GM21526 (cell line): ENCODE data around the gene KRT37.

ENCODE experiments used
- ATAC-seq: cut with Tn5 transposase; IDR thresholded peaks from one replicate; pipeline ENCODE4 v1.9.1; 2021; ENCODE audit warnings: moderate library complexity; ENCODE audit not compliant: unreplicated experiment, low FRiP score

KRT37 gene

DNA sequence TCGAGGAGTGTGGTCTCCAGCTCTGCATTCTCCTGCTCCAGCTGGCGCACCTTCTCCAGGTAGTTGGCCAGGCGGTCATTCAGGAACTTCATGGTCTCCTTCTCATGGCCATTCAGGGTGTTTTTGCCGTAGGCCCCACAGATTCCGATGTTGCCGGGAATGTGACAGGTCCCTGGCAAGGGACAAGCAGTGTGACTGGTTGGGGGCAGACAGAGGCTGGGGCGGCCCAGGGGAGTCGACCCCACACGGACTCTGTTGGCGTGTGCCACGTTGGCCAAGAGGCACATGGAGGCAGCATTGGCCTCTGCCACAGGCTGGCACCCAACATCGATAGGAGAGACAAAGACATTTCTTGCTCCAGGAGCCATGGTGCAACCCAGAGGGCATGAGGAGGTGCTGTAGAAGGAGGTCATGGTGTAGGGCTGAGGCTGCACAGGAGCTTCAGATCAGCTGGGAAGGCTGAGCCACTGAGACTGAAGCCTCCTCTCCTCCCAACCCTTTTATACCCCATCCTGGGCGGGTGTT lies at the start of gene KRT37:
Gene KRT37 (minus strand): TSS at position 475 of the 525 bp plus-strand sequence. CDS start 62 bp downstream, at position 413.
- ATAC-seq, result no peak

DNA sequence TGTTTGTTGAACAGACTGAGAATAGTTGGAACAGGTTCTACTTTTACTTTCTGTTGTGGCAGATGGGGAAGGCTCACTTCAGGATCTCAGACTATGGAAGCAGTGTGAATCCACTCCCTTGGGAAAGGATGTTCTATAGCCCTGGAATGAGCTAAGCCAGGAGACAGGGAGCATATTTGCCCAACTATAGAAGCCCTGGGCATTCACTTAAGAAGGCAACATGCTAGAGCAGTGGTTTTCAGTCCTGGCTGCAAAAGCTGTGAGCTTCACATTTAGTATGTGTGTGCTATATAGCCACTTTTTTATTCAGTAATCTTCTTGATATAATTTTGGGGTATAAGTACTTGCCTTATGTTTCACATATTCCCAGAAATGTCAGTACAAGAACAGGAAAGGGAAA lies 44.0 kb upstream of the KRT37 start:
- ATAC-seq, result no peak

DNA sequence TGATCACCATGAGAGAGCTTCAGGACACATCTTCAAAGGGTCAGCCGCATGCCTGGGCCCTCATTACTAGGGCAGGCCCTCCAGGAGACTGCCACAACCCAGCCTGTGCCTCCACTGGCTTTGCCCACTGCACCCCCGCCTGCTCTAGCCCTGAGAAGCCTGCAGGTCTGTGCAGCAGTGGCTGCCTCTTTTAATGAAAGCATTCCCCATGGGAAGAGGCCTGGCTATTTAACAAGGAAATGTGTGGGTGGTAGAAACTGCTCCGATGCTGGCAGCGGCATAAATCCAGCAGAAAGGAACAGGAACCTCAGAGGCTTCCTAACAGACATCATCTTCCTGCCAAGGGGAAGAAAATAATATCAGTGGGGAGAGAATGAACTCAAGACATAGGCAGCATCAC lies 43.2 kb upstream of the KRT37 start:
- ATAC-seq, result no peak

DNA sequence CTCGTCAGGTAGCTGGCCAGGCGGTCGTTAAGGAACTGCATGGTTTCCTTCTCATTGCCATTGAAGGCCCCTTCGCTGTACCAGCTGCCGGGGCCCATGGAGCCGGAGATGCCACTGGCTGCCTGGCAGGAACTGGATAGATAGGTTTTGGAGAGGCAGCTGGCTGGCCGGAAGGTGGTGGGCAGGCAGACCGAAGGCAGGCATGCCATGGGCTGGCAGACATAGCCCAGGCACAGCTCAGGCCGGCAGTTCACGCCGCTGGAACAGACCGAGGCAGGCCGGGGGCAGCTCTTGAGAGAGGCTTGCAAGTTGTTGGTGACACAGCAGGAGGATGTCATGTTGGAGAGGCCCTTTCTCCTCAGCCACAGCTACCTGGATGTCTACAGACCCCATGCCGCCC lies 42.6 kb upstream of the KRT37 start, which contains the start of gene KRT32:
Gene KRT32 (minus strand): TSS at position 399 of the 400 bp plus-strand sequence. CDS start 61 bp downstream, at position 338.
- no peak for ATAC-seq

DNA sequence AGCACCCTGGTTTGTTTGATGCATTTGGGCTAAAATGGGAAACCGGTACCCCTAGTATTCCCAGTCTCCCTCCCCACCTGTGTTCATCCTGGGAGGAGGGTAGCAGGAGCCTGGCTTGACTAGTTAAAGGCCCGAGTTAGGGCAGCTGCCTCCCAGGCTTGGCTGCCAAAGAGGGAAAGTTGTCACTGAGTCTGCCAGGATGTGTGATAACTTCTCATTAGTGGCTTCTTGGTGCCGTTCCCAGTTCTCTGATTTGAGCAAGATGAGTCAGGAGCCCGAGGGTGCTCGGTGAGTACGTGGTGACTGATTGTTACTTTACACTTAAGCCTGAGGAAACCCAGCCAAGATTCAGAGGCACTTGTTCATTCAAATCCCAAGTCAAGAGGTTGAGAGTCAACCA lies 40.3 kb upstream of the KRT37 start:
- no peak for ATAC-seq

DNA sequence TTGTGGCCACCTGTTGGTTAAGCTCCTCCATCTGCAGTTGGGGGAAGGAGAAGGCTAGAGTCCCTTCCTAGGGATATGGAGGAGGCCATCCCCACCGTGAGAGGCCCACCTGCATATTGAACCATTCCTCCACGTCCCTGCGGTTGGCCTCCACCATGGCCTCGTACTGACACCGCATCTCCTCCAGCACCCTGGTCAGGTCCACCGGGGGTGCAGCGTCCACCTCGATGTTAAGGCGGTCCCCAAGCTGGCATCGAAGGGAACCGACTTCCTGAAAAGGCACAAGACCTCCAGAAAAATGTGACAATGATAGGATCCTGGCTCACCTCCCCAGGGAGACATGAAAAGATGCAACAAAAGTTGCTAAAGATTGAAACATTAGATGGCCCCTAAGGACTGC lies 39.8 kb upstream of the KRT37 start:
- ATAC-seq, result no peak

DNA sequence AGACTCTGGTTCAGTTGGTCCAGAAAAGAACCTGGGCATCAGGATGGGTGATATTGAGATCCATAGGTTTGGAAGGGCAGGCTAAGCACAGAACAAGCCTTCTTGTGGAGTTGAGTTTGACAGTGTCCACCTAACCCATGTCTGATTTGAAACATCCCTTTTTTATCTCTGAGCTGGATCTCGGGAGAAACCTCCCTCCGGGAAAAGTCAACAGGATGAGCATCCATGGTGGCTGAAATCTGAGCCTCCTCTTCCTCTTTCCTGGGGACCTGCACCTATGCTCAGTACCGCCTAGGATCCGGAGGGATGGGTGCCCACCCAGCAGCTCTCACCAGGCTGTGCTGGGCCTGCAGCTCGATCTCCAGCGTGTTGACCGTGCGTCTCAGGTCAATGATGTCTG lies 39.4 kb upstream of the KRT37 start:
- no peak for ATAC-seq

DNA sequence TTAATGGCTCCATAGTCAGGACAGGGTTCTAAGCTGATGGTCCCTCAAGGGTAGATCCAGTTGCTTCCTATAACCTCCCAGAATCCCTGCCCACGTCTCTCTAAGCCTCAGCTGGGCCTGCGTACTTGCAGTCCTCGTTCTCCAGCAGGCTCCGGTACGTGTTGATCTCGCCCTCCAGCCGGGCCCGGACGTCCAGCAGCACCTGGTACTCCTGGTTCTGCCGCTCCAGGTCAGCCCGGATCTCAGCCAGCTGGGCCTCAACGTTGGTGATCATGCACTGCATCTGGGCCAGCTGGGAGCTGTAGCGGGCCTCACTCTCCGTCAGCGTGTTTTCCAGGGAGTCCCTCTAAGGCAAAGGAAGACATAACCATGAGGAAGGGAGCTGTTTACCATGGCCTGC lies 38.3 kb upstream of the KRT37 start:
- no peak for ATAC-seq

DNA sequence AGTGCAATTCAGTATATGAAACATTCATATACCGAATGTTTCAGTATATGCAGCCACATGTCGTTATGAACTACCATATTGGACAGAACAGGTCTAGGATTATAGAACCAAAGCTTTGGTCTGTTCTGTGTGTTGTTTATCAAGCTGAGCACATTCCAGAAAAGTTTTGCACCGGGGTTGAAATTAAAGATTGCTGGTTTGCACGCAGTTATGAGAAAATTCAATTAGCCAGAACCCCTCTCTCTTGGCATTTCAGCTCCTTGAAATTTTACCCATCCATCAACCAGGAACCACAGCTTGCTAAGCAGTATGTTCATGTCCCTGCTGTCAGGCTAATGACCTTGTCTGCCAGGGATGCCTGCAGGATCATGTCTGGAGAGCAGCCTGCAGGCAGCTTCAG lies 33.3 kb upstream of the KRT37 start:
- ATAC-seq, result no peak

DNA sequence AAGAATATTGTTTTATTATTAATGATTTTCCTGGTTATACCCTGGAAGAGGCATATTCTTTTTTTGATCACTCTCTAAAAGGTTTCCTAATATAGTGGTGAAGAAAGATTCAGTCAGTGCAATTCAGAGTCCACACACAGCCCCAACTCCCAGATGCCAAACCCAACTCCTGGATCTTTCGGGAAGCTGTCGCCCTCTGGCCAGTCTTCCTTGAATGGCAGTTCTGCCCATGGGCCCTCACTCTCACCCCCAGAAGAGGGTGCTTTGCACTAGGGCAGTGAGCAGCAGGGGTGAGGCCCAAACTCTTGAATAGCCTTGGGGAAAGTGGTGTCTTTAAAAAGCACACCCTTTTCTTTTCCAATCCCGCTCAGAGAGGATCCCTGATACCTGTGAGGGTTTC lies 31.8 kb upstream of the KRT37 start:
- no peak for ATAC-seq

DNA sequence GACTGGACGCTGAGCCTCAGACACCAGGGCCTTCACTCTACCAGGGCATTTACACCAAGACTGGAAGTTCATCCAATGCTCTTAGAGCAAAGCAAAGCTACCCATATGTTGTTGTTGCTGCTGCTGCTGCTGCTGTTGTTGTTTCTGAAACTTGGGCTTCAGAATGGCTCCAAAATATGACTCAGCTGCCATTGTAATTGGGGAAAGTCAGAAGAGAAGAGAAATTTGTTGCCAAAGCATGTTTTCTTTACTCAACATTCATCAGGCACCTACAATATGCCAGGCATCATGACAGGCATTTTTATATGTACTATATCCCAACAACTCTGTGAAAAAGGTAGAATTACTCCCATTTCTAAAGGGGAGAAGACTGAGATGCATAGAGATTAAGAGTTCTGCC lies 30.9 kb upstream of the KRT37 start:
- no peak for ATAC-seq

DNA sequence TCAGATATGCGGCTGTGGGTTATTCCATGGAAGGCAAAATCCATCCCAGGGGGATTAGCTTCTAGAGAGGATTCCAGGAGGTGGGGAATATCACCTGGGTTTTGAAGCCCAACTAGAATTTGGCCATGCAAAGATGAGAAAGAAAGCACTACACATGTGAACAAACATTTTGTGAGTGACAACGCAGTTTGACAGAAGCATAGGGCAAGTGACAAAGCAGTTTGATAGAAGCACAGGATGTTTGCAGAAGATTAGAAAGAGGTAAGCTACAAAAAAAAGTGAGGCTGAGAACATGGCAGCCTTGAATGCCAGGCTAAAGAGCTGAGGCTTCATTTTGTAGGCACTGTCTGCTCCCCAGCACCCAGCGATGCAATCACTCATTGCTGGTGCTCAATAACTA lies 28.7 kb upstream of the KRT37 start:
- no peak for ATAC-seq

DNA sequence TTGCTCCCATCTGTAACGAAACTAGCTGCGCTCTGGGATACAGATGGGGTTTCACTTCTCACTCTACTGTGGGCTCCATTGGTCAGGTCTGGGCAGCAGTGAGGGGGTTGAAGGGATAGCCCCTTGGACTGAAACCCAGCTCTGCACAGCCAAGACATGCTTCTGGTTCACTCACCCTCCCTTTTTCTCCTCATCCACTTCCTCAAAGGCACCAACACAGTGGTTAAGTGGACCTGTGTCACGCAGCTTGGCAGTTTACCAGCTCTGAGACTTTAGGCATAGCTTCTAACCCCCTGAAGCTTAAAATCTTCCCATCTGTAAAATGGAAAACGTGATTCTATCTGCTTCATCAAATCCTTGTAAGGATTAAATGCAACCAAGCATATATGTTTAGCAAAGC lies 27.9 kb upstream of the KRT37 start:
- ATAC-seq, result no peak

DNA sequence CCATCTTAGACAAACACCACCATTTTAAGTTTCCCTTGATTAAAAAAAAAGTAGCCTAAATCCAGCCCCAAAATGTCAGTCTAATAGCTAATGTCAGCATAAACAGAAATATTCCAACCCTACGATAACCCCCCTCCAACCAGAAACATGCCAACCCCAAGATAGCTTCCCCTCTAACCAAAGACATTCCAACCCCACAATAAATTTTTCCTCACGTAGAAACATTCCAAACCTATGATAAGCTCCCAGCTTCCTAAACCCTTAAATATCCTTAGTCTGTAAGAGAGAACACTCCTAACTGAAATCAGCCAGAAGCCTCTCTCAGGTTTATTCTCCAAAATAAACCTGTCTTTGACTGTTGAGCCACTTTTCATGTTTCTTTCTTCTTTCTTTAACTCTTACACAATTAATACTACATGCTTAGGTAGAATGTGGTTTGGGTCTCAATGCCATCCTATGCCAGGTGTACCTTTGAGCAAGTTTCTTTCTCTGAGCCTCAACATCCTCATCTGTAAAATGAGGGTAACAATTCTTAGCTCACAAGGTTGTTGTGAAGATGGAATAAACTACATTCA lies 26.9 kb upstream of the KRT37 start:
- no peak for ATAC-seq

DNA sequence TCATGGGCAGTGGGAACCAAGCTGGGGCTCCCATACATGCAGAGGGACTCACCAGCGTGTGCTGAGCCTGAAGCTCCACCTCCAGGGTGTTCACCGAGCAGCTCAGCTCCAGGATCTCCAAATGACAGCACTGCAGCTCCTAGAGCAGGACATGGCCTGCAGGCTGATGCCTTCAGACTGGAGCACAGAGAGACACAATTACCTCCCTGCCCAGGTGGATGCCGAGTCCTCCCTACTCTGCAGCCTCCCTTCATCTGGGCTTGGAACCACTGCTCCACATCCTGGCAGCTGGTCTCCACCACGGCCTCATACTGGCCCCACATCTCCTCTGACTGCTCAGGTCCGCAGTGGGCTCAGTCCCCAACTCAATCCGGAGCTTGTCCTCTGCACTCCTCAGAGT lies 24.6 kb upstream of the KRT37 start:
- ATAC-seq, result no peak

DNA sequence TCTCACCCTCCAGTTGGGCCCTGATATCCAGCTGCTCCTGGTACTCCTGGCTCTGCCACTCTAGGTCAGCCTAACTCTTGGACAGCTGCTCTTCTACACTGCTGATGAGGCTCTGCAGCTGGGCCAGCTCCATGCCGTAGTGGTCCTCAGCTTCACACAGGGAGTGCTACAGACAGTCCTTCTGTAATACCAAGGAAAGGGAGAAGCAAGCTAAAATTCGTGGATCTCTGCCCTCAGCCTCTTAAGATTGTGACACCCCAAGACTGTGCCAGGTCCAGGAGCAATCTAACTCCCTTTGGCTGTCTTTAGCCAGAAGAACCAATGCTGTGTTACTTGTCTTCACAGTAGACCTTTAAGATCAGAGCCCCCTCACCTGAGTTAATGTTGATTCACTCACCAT lies 24.1 kb upstream of the KRT37 start:
- ATAC-seq, result no peak

DNA sequence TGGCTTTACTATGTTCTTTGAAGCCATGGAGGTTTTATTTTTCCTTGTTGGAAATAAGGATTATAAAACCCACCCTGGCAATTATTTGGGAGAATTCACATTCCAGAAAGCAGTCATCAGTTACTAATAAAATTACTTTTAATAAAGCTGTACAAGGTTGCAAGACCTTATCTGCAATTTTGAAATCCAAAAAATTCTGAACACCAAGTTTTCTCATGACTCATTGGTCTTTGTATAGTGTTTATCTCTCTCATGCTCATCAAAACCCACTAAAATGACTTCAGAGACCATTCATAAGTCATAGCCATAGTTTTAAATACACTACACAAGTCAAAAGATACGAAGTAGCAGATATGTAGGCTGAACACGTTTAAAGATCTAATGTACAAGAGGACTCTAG lies 22.4 kb upstream of the KRT37 start:
- no peak for ATAC-seq

DNA sequence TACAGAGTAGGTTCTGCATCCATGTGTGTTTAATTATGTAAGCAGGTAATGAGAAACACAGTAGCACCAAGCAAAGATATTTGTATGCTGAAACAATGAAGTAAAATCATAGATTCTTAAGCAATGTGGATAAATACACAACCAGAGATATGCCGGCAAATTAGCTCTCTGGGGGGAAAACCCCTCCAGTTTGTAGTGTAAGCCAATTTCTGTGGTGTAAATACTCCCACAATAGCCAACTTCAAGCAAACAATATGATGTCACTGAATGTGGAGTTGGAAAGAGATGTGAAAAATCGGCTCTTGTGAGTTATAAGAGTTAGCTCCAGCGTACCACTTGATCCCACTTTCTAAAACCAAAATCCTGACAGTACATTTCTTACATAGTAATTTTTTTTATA lies 20.3 kb upstream of the KRT37 start:
- no peak for ATAC-seq

DNA sequence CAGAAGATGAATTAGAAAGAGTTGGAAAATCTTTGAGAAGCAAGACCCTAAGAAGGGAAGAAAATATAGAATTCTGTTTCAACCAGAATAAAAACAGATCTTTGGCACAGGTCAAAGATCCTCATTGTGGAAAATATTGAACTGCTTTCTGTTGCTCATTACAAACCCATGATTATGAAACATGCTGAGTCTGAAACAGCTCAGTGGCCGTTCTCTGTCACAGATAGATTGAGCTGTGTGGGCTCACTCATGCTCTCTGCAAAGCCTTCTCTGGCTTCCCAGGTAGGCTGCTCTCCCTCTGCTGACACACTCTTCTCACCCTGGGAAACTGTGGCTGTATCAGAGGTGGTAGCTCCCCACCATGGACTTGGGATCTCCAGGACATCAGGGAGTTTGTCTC lies 19.8 kb upstream of the KRT37 start:
- no peak for ATAC-seq

DNA sequence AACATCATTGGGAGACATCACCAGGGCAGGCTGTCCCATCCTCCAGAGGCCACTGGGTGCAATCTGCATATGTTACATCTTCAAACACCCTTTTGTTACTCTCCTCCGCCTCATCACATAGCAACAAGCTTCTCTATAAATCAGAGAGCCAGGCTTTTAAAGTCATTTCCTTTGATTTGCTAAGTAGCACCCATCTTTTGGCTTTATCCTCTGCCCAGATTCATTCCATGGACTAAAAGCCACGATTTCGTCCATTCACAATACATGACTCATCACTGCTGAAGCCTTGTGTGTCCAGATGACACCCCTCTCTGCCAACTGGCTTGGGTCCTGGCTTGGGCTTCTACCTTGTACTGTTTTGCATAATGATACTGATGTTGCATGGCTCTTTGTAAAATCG lies 18.4 kb upstream of the KRT37 start:
- no peak for ATAC-seq

DNA sequence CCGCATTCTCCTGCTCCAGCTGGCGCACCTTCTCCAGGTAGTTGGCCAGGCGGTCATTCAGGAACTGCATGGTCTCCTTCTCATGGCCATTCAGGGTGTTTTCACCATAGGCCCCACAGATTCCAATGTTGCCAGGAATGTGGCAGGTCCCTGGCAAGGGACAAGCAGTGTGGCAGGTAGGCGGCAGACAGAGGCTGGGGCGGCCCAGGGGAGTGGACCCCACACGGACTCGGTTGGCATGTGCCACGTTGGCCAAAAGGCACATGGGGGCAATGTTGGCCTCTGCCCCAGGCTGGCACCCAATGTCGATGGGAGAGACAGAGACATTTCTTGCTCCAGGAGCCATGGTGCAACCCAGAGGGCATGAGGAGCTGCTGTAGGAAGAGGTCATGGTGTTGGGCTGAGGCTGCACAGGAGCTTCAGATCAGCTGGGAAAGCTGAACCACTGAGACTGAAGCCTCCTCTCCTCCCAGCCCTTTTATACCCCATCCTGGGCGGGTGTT lies 16.2 kb upstream of the KRT37 start, which contains the start of gene KRT38:
Gene KRT38 (minus strand): TSS at position 453 of the 503 bp plus-strand sequence. CDS start 62 bp downstream, at position 391.
- no peak for ATAC-seq

DNA sequence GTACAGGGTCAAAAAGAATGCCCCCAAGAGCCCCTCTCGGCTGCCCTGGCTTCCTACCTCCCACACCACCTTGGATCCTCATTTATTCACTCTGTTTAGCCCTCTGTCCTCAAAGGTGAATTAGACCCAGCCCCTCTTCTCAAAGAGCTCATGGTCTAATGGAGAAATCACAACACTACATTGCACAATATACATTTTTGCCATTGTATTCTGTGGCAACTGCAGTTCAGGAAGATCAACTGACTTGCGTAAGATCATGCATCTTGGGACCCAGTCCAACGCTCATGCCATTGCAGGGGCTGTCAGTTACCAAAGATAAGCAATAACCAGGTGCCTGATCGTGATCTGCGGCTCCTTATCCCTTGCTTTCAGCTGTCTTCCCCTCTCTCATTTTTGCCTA lies 15.0 kb upstream of the KRT37 start:
- ATAC-seq, result no peak

DNA sequence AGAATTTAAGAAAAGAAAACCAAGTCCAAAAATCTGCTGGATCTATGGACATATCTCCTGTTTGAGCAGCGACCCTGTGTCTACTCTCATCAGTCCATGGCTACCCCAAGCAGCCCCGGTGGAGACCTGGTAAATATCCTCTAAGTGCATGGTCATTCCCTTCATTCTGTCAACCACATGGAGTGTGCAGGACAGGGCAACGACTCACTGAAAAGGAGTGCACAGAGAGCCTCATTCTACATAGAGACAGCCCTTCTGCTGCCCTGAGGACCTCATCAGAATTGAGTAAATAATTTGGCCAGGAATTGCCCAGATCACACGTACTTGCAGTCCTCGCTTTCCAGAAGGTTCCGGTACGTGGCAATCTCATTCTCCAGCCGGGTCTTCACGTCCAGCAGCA lies 13.4 kb upstream of the KRT37 start:
- no peak for ATAC-seq
